B cell (primary cell): ENCODE data around the gene YWHAE. TPM values are rescaled to one million over a fixed set of nuclear protein-coding genes. Genes with fewer than 3 reads are reported as not detected.

Source experiments
- ATAC-seq: fragments of 200-7000 bp; cut with Tn5 transposase; one replicate; pipeline ENCODE4 v1.10.0; 2021; ENCODE audit warnings: low read depth, mild to moderate bottlenecking, moderate number of reproducible peaks, moderate library complexity
- CTCF ChIA-PET: fragments of 350-600 bp; sonication (Branson Sonifier 250); formaldehyde crosslinking; loops from one replicate; lab custom pipeline; 2021; ENCODE audit warnings: antibody characterized with exemption, inconsistent platforms; lab: Charles Lee
- POLR2A ChIA-PET: fragments of 350-600 bp; sonication (Branson Sonifier 250); formaldehyde crosslinking; loops from one replicate; lab custom pipeline; 2021; ENCODE audit warnings: antibody characterized with exemption; lab: Charles Lee
- DNase-seq: peaks from one replicate; pipeline ENCODE4 v3.0.0; 2013
- H2AFZ ChIP-seq: 2 replicates; pipeline ENCODE4 v1.6.1; 2012; ENCODE audit warnings: mild to moderate bottlenecking, low read depth, low read length; ENCODE audit not compliant: insufficient read depth, poor library complexity, severe bottlenecking
- H3K27ac ChIP-seq, 2 donors: 1 replicate in 1 of 2; 2 replicates in 1 of 2; pipeline ENCODE4 v1.5.1; 2012 to 2013; ENCODE audit warnings: low read length in 2 of 2, mild to moderate bottlenecking in 2 of 2, moderate library complexity in 1 of 2
- H3K27me3 ChIP-seq, 4 experiments: fragments of 200-600 bp in 1 of 4; sonication (generic) in 1 of 4; replicated peaks in 1 of 4; 1 replicate in 2 of 4; 2 replicates in 2 of 4; pipeline versions ENCODE4 v1.6.1 to v1.7.0; 2013 to 2016; ENCODE audit warnings: low read length in 3 of 4, mild to moderate bottlenecking in 2 of 4, mixed read lengths in 1 of 4, moderate library complexity in 1 of 4; ENCODE audit not compliant: insufficient read depth in 4 of 4, control insufficient read depth in 3 of 4; ENCODE audit errors: control extremely low read depth in 1 of 4
- H3K36me3 ChIP-seq, 2 experiments: replicated peaks in 1 of 2; 1 replicate in 1 of 2; 2 replicates in 1 of 2; pipeline versions ENCODE4 v1.6.1 to v1.7.1; 2013; ENCODE audit warnings: low read length in 1 of 2; ENCODE audit not compliant: insufficient read depth in 2 of 2, control insufficient read depth in 1 of 2; ENCODE audit errors: control extremely low read depth in 1 of 2, extremely low read depth in 1 of 2
- H3K4me1 ChIP-seq, 2 donors: fragments of 200-600 bp in 1 of 2; sonication (generic) in 1 of 2; 1 replicate in 1 of 2; 2 replicates in 1 of 2; pipeline versions ENCODE4 v1.5.1 to v1.6.1; 2013 to 2017; ENCODE audit warnings: low read length in 2 of 2; ENCODE audit not compliant: control insufficient read depth in 2 of 2, insufficient read depth in 2 of 2
- H3K4me2 ChIP-seq: replicated peaks from 2 replicates; pipeline ENCODE3; 2012; ENCODE audit warnings: mild to moderate bottlenecking, low read depth, low read length; ENCODE audit not compliant: poor library complexity, severe bottlenecking
- H3K4me3 ChIP-seq, 5 experiments: fragments of 200-600 bp in 1 of 5; sonication (generic) in 1 of 5; 1 replicate in 3 of 5; 2 replicates in 2 of 5; pipeline versions ENCODE4 v1.5.1 to v1.7.0; 2011 to 2016; ENCODE audit warnings: low read length in 4 of 5, mild to moderate bottlenecking in 4 of 5, low read depth in 2 of 5, control low read depth in 1 of 5, moderate library complexity in 1 of 5; ENCODE audit not compliant: insufficient read depth in 1 of 5; ENCODE audit errors: control extremely low read depth in 1 of 5, extremely low read depth in 1 of 5
- H3K79me2 ChIP-seq: fragments of 200-600 bp; sonication (generic); one replicate; pipeline ENCODE4 v1.6.0; 2016; ENCODE audit warnings: low read length; ENCODE audit not compliant: control insufficient read depth, insufficient read depth
- H3K9ac ChIP-seq: fragments of 200-600 bp; sonication (generic); 2 replicates; pipeline ENCODE4 v1.6.1; 2017; ENCODE audit warnings: mild to moderate bottlenecking, low read length, moderate library complexity
- H3K9me3 ChIP-seq, 3 donors: one replicate each; pipeline versions ENCODE4 v1.6.1 to v1.7.1; 2013; ENCODE audit warnings: low read length in 2 of 3; ENCODE audit not compliant: control insufficient read depth in 2 of 3, insufficient read depth in 1 of 3; ENCODE audit errors: control extremely low read depth in 1 of 3
- H4K20me1 ChIP-seq: 2 replicates; pipeline ENCODE4 v1.6.0; 2012; ENCODE audit warnings: mild to moderate bottlenecking, low read length; ENCODE audit not compliant: insufficient read depth, control insufficient read depth, poor library complexity, severe bottlenecking
- H3K27ac Mint-ChIP-seq: one replicate; pipeline ENCODE4 v1.8.0; 2021; ENCODE audit warnings: mixed read lengths
- H3K27me3 Mint-ChIP-seq: one replicate; pipeline ENCODE4 v1.8.0; 2021; ENCODE audit warnings: mixed read lengths
- H3K4me1 Mint-ChIP-seq: one replicate; pipeline ENCODE4 v1.8.0; 2021; ENCODE audit warnings: mixed read lengths
- H3K4me3 Mint-ChIP-seq: one replicate; pipeline ENCODE4 v1.8.0; 2021; ENCODE audit warnings: mixed read lengths
- H3K9me3 Mint-ChIP-seq: one replicate; pipeline ENCODE4 v1.8.0; 2022; ENCODE audit warnings: mixed read lengths; ENCODE audit not compliant: insufficient read depth
- EZH2 ChIP-seq: IDR thresholded peaks from 2 replicates; pipeline ENCODE4 v1.6.1; 2012; ENCODE audit warnings: borderline replicate concordance, low read depth, mild to moderate bottlenecking, moderate library complexity, low read length; ENCODE audit not compliant: insufficient read depth, poor library complexity, severe bottlenecking
- WGBS: methylation state at CpG from one replicate; pipeline ENCODE4 v1.1.5; 2013; ENCODE audit warnings: missing lambda C conversion rate; ENCODE audit not compliant: insufficient coverage; 5-methylcytosine and 5-hydroxymethylcytosine counted together
- intact Hi-C: fragments of 100-400 bp; cut with micrococcal nuclease; formaldehyde crosslinking; loops from one replicate; pipeline ENCODE4 v1.10.0; 2022
- polyA plus RNA-seq: library from polyadenylated mRNA; depleted of rRNA; stranded (reverse); fragments of >200 nt; gene quantifications from 2 replicates; pipeline ENCODE4 v1.2.3, GENCODE V29; 2012
- total RNA-seq, 2 donors: library from RNA; stranded (reverse); fragments of 120-200 nt in 1 of 2; gene quantifications; 1 replicate in 1 of 2; 2 replicates in 1 of 2; pipeline versions ENCODE4 v1.2.3 to v1.2.4, GENCODE V29; 2013 to 2022
- TF ChIP-seq, protein P1 (sequence below): fragments of 200-600 bp; IDR thresholded peaks from one replicate; pipeline ENCODE4 v1.8.0; 2022; ENCODE audit warnings: antibody characterized with exemption, mild to moderate bottlenecking

YWHAE gene
- total and polyA plus RNA-seq, 2 donors (not counting 1 experiment from before 2014, with no cell fraction given): 54.3 to 149 TPM

DNA sequence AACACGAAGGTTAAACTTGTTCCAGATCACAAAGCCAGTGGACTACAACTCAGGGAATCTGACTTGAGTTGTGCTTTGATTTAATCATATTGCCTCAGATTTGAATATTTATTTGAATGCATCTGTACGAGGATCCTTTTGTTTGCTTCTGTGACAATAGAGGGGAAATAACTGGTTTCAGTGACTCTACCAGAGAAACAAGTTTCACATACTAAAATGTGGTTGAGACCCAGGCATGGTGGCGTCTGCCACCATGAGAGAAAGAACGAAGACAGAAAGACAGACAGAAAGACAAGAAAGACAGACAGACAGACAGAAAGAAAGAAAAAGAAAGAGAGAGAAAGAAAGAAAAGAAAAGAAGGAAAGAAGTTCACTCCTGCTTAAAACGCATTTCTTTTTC lies 24.0 kb downstream of the YWHAE start:
- ChIA-PET POLR2A (interaction anchor here (0.8 to 1.4 kb wide), 2 partner anchors 26 to 140 kb away, joined by 4 read pairs; partner anchors contain the start of gene INPP5K), CTCF (interaction anchor here (0.7 to 2.9 kb wide), 7 partner anchors 10 to 151 kb away, joined by 3 to 25 read pairs (median 6); partner anchors contain the start of gene INPP5K)
- 50% methylated on average over 2 of the region's 5 CpGs for WGBS
- intact Hi-C loops: no loop called here
- H3K4me1 Mint-ChIP-seq: peaks cover 85% of the 10 kb centered on the region
- Histone ChIP-seq H3K9ac (peak overlapping the region; percentile 21), H3K79me2 (peaks cover 100% of the 10 kb centered on the region), H2AFZ (no peak overlapping the region), H4K20me1 (peaks cover 100% of the 10 kb centered on the region), H3K27ac (peak overlapping the region in 1 of 2 donors; percentile 62), H3K9me3 (no peaks in the 10 kb centered on the region), H3K4me2 (peak overlapping the region; percentile 46), H3K36me3 (peaks cover 0 to 29% of the 10 kb centered on the region in 2 experiments), H3K4me3 (no peak overlapping the region), H3K4me1 (peaks cover 64 to 66% of the 10 kb centered on the region in 2 donors), H3K27me3 (no peaks in the 10 kb centered on the region)
- TF ChIP-seq, protein P1, sequence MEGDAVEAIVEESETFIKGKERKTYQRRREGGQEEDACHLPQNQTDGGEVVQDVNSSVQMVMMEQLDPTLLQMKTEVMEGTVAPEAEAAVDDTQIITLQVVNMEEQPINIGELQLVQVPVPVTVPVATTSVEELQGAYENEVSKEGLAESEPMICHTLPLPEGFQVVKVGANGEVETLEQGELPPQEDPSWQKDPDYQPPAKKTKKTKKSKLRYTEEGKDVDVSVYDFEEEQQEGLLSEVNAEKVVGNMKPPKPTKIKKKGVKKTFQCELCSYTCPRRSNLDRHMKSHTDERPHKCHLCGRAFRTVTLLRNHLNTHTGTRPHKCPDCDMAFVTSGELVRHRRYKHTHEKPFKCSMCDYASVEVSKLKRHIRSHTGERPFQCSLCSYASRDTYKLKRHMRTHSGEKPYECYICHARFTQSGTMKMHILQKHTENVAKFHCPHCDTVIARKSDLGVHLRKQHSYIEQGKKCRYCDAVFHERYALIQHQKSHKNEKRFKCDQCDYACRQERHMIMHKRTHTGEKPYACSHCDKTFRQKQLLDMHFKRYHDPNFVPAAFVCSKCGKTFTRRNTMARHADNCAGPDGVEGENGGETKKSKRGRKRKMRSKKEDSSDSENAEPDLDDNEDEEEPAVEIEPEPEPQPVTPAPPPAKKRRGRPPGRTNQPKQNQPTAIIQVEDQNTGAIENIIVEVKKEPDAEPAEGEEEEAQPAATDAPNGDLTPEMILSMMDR: no peak
- TF ChIP-seq EZH2: no peak
- H3K27me3 Mint-ChIP-seq: no peaks in the 10 kb centered on the region
- peak overlapping the region; percentile 16 for H3K27ac Mint-ChIP-seq
- DNase-seq (no peak), ATAC-seq (no peak)
- H3K9me3 Mint-ChIP-seq: no peaks in the 10 kb centered on the region
- peak overlapping the region; percentile 47 for H3K4me3 Mint-ChIP-seq

DNA sequence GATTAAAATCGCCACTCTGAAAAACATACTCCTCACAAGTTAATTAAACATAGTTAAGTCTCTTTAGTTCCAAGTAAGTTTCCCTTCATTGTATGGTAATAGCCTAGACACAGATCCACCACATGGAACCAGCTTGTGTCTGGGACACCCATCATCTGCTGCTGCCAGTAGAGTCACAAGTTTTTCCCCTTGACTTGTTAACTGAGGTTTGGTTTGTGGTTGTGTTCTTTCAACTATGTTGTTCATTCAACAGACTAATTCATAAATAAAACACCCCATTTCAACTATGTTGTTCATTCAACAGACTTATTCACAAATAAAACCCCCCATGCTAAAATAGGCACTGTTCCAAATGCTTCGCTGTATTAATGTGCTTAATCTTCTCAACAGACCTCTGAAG lies 24.4 kb downstream of the YWHAE start:
- no peaks in the 10 kb centered on the region for H3K9me3 ChIP-seq
- Mint-ChIP-seq H3K9me3 (no peaks in the 10 kb centered on the region), H3K4me3 (peak overlapping the region; percentile 47), H3K27ac (peak overlapping the region; percentile 16), H3K27me3 (no peaks in the 10 kb centered on the region), H3K4me1 (peaks cover 84% of the 10 kb centered on the region)
- ATAC-seq (no peak), DNase-seq (peak; percentile 32)
- H3K4me2 ChIP-seq: peak overlapping the region; percentile 46
- POLR2A ChIA-PET: interaction anchor here (0.6 kb wide), 1 partner anchor 1220 kb away, joined by 10 read pairs; no protein-coding TSS in a partner anchor
- intact Hi-C loops: loop anchor here (2.0 kb wide), 1 partner anchor 15 kb away; no protein-coding TSS in a partner anchor
- H3K36me3 ChIP-seq: peaks cover 0 to 29% of the 10 kb centered on the region in 2 experiments
- CTCF ChIA-PET: interaction anchor here (1.0 to 2.9 kb wide), 3 partner anchors 10 to 151 kb away, joined by 3 to 25 read pairs (median 6); no protein-coding TSS in a partner anchor
- peak overlapping the region; percentile 21 for H3K9ac ChIP-seq
- peaks cover 100% of the 10 kb centered on the region for H4K20me1 ChIP-seq
- peaks cover 100% of the 10 kb centered on the region for H3K79me2 ChIP-seq
- no peaks in the 10 kb centered on the region for H3K27me3 ChIP-seq
- peak overlapping the region in 1 of 2 donors; percentile 62 for H3K27ac ChIP-seq
- WGBS: 57% methylated on average over 1 of the region's 2 CpGs
- H3K4me3 ChIP-seq: no peak overlapping the region
- no peak for TF ChIP-seq EZH2
- TF ChIP-seq, protein P1: no peak
- peaks cover 60 to 62% of the 10 kb centered on the region in 2 donors for H3K4me1 ChIP-seq
- no peak overlapping the region for H2AFZ ChIP-seq
